Measurements from ENCODE around the gene IQSEC2.
A peak's percentile ranks its signal among the peaks of the same experiment; 100 is the strongest.

IQSEC2 gene

DNA sequence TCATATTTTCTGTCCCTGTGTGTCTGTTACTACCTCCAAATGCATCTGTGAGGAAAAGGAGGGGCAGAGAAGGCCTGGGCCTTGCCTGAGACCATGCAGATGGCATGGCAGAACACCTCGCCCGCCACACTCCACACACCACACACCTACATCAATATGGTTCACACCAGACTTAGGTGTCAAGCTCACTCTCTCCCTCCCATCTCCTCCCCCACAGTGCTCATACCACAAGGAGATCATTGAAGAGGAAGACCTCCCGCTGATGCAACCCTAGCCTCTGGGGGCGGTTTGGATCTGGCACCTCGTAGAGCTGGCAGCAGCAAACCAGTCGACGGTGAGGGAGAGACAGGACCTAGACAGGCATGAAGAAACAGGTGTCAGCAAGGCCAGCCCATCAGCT is 39.8 kb downstream of the IQSEC2 start:
- DNase-seq, result no peak

DNA sequence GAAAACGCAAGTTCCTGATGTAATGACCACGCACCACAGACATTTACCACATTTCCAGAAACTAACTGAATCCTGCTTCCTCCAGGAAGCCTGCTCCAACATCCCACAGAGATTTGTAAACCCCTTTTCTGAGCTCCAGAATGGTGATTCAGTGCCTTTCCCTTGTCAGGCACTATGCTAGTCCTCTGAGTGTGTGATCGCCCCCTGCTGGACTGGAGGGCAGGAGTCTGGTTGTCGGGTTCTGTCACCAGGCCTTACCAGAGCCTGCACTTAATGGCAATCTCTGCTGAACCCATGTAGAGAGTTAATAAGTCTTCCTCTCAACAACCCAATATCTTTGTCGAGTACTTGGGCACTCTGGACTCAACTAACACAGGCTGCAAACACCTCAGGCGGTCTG is 41.9 kb downstream of the IQSEC2 start:
- peak; percentile 41 for DNase-seq

DNA sequence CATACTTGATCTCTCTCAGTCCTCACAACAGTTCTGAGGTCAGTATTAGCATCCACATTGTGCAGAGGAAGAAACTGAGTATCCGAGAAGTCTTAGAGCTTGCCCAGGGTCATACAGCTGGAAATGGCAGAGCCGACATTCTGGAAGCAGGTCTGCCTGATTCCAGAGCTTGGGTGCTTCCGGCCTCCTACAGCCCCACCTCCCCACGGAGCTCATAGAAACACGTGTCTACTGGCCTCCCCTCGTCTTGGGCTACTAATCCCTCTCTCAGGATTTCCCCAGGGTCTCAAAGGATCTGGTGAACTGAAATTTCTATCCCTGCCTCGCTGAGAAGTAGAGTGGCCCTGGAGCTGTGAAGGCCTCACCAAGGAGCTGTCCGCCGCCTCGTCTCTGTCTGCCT is 44.3 kb downstream of the IQSEC2 start:
- DNase-seq, result peak; percentile 82

DNA sequence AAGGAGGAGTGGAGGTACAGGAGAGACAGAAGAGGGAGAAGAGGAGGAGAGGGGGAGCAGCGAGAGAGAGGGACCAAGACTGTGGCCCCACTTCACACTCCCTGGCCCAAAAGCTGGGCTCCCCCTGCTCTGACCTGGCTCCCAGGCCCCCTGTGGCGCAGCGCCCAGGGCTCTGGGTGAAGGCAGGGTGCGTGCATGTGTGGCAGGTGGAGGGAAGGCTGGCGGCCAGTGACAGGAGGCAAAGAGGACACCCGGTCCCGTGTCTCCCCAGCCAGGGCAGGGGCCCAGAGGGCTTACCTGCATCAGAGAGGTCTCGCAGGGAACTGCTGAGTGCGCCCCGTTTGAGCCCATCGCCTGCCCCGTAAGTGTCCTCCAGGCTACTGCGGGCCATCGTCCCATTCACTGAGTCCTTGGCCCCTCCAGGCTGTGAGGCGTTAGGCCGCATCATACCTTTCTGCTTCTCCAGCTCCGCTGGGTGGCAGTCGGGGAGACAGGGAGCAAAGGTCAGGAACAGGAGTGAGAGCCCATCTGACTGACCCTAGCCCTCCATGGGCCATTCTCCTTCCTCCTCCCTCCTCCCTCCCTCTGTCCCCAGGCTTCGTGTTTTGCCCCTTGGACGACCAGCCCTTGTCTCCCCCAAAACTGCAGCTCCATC is 45.2 kb downstream of the IQSEC2 start:
- no peak for DNase-seq

DNA sequence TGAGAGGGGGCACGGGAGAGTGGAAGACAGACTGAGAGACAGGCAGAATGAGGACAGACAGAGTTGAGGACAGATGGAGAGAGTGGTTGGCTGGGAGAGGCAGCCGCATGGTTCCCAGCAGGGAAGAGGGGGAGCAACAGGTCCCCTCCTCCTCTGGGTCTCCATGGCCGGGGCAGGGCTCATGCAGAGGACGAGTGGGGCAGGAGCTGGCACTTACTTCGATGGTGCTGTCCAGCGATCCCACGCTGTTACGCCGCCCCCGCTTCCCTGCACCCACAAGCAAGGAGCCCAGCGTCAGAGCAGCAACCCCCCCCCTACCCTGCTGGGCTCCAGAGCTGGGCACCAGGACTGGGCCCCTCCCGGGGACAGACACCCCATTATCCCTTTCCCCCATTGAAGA is 45.8 kb downstream of the IQSEC2 start:
- DNase-seq, result no peak

DNA sequence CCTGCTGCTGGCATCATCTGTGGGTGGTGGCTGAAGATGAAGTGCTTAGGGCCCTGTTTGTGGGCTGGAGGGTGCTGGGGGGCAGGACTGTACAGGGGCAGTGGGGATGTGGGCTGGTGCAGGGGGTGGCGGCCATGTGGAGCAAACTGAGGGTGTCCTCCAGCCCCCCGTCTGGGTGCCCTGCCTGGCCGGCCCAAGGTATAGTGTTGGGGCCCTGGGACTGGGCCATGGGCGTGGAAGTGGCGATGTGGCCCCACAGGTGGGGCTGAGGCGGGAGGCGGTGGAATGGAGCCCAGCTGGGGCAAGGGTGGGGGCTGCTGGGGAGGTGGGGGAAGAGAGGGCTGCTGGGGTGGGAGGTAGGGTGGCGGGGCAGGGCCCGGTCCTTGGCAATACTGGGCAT is 46.9 kb downstream of the IQSEC2 start:
- DNase-seq, result no peak

DNA sequence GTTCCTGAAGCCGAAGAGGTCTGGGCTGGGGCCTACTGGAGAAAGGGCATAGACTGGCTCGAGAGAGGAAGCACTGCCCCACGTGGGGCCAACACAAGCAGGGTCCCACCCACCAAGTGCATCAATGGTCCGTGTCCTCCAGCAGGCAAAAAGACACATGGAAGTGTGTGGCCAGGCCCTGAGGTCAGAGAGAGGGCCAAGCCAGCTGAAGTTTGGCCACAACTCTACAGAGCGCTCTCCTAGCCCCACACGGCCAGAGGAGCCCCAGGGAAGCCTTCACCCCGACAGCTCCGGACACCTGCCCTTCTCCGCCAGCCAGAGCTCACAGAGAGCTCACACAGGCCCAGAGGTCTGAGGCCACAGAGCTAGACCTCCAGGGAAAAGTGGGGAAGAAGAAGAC is 47.8 kb downstream of the IQSEC2 start:
- DNase-seq, result no peak

DNA sequence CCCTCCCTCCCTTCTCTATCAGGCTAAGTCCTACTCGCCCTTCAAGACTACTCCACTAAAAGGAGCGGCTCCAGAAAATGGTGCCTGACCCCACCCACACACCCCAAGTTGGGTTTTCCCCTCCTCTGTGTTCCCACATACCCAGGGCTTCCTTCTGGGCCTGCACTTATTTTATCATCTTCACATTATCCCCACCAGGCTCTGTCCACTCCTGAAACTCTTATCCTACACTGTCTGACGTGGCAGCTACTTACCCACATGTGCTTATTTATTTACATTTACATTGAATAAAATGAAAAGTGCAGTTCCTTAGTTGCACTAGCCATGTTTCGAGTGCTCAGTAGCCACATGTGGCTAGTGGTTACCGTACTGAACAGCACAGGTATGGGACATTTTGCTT is 51.3 kb downstream of the IQSEC2 start:
- no peak for DNase-seq

DNA sequence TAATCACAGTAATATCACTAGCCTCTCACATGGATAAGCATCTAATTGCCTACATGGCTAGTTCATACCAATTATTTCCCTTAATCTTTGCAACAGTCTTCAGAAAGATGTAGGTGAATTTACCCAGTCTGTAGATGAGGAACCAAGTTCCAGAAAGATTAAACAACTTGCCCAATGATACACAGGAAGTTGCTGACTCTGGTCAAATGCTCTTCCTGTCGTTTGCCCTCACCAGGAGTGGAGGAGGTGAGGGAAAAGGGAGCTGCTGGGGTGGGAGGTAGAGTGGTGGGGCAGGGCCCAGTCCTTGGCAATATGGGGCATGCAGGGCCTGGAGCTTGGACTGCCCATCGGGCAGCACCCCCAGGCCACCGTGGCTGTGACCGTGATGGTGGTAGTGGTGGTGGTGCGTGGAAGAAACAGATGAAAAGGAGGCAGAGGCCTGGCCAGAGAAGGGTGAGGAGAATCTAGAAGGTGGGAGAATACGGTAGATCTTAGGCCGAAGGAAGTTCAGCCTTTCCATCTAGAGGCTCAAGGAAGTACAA is 54.1 kb downstream of the IQSEC2 start:
- no peak for DNase-seq

DNA sequence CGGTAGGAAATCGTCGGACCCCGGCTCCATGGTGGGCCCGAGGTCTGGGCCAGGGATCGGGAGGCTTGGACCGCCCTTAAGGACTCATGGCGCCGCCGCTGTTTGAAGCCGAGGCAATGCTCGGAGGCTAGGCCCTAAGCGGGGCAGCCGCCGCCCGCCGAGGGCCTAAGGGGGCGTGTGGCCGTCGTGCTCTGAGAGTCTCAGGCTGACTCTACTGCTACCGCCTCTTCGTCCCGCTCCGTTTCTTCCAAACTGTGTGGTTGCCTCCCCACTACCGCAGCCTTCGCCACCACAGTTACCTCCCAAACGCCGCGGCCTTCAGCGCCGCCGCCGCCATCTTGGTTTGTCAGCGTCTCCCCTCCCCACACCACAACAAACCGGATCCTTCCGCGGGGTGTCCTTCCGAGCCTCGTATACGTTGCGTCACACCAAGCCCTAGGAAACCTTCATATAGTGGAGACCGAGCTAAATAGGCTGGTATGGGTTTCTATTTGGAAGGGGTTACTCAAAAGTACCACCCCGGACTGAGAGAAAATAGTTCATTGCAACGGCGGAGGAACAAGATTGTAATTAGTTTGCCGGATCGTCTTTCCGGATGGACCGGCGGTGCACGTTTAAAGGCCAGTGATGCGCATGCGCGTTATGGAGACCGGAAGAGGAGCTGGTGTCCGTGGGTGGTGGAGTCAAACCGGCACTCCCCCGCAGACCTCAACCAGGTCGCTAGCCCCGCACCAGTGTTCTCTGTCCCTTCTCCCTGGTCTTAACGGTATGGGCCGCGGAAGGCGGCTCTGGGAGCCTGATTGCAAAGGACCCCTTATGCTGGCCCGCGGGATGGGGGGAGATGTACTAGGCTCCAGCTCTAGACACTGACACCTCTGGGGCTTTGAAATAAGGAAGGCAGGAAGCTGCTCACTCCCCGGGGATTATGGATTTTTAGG is 56.3 kb downstream of the IQSEC2 start, which contains the start of gene KDM5C:
Gene KDM5C (minus strand): TSS at position 348 of the 938 bp plus-strand sequence. CDS start 318 bp downstream, at position 30.
- DNase-seq, result peak; percentile 96

DNA sequence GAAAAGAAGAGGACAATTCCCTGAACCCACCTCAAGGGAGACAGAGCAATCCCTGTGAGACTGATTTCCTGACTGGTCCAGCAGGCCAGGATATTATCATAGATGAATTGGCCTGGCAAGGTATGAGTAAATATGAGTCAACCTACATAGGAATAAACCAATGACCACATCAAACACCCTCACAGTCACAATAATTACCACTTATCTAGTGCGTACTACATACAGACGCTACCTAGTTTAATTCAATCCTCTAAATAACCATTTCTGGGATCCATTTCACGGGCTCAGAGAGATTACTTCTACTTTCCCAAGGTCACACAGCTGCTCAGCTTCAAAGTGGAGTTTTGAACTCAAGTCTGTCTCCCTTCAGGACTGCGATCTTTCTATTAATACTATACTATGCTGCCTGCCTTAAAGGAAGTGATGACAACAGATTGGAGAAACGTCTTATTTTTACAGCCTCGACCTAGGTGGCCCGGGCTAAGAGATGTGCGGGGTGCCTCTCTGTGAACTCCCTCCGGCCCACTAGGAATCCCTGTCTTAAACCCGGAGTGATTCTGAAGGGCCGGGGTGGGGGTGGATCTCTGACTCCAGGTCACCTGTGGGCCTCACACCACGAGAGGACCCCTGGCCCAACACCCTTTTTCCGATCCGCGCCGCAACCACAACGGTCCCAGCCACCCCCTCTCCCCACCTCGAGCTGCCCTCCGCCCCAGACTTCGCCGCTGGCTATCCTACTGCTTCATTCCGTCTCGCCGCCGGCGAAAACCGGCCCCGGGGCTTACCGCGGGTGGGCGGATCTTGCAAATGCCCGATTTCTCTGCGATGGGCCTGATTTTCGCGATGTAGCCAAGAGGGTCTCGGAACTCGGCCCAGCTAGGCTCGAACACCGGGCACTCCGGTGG is 57.2 kb downstream of the IQSEC2 start:
- DNase-seq, result peak; percentile 17

DNA sequence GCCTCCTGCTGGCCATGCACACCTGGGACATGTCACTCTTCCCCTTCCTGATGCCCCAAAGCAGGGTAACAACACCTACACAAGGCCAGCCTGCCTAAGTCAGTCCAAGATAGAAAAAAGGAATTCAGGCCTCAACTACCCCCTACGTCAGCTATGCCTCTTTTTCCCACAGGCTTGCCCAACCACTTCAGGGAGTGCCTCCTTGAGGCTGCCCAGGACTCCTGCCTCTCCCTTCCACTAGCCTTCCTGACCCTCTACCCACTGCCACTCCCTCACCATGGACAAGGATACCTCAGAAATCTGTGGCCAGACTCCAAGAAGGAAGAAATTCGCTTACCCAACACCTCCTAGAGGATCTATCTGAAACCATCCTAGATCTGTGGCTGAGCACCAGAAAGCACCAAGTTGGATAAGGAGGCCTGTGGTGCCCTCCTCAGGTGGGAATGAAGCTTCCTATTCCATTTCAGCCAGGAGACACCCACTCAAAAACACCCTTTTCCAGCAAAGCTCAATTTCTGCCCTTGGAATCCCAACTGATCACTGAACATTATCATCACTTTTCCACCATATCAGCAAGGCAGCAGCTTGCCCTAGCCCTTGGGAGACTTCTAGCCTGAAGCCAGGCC is 58.2 kb downstream of the IQSEC2 start:
- DNase-seq, result peak; percentile 3

Data from NCI-H82 (cell line).